HG02943 (cell line): Measurements from ENCODE around the gene TMEM204.

Experiments used
- ATAC-seq: cut with Tn5 transposase; IDR thresholded peaks from one replicate; pipeline ENCODE4 v1.9.1; 2021; ENCODE audit warnings: mild to moderate bottlenecking, low read depth, moderate library complexity; ENCODE audit not compliant: unreplicated experiment

The TMEM204 gene

DNA sequence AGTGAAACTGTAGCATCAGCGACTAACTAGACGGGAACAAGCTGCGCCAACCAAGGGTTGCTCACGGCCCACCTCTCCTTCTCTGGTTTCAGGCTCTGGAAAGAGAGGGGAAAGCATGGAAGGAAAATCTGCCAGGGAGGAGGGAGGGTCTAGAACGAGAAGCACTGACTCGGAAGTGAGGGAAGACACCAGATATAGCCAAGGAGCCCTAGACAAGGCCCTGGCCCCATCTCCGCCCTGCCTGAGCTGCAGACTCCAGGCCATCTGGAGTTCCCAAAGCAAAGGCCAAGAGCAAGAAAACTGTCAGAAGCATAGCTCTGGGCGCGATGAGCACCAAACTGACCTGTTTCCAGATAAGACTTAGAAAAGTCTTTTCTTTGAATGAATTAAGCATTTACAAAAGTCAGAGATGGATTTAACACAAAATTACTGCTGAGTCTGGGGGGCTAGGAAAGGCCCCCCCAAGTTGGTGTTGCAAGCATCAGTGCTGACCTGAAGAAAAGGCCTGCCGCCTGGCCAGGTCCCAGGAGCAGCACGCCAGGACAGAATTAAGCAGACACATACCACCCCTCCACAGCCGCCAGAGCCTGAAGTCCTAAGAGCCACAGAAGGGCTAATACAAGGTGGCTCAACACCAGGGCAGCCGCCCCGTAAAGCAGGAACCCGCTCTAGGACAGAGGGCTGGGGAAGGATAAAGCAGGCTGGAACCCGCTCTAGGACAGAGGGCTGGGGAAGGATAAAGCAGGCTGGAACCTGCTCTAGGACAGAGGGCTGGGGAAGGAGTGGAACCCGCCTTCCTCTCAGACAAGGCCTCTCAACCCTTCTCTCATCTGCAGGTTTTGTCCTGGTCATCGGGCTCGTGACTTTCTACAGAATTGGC is 20.7 kb downstream of the TMEM204 start:
- no peak for ATAC-seq

DNA sequence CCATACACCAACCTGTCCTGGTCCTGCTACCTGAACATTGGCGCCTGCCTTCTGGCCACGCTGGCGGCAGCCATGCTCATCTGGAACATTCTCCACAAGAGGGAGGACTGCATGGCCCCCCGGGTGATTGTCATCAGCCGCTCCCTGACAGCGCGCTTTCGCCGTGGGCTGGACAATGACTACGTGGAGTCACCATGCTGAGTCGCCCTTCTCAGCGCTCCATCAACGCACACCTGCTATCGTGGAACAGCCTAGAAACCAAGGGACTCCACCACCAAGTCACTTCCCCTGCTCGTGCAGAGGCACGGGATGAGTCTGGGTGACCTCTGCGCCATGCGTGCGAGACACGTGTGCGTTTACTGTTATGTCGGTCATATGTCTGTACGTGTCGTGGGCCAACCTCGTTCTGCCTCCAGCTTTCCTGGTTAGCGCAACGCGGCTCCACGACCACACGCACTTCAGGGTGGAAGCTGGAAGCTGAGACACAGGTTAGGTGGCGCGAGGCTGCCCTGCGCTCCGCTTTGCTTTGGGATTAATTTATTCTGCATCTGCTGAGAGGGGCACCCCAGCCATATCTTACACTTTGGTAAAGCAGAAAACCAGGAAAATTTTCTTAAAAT is 21.5 kb downstream of the TMEM204 start:
- ATAC-seq: no peak

DNA sequence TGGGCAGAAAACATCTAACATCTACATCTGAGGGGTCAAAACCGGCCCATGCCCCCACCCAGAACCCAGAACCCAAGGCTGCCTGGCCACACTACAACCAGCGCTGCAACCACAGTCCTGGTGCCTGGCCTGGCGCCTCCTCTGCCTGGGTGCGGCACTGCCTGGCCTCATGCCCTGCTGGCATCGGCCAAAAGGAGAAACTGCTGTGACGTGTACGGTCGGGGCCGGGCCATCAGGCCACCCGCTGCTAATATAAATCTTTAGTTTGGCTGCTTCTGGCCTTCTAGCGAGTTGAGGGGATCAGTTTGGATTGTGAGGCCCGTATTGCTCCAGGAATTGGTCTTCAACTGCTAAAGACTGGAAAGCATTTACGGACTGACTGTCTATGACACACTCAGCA is 22.8 kb downstream of the TMEM204 start:
- ATAC-seq: no peak

DNA sequence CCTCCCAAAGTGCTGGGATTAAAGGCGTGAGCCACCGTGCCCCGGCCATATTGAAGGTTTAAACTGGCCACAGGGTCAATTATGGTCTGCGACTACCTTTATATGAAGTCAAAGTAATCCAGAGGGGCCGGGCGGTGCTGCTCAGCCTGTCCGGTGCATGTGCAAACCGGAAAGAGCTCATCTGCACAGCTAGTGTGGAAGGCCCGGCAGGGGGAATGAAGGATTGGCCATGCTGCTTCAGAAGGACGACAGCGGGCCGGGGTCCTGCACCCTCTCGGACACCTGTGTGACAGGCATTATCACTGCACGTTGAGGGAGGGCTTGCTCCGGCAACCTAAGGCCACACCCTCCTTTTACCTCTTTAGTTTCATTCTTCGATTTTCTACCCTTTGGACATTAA is 23.6 kb downstream of the TMEM204 start:
- no peak for ATAC-seq

DNA sequence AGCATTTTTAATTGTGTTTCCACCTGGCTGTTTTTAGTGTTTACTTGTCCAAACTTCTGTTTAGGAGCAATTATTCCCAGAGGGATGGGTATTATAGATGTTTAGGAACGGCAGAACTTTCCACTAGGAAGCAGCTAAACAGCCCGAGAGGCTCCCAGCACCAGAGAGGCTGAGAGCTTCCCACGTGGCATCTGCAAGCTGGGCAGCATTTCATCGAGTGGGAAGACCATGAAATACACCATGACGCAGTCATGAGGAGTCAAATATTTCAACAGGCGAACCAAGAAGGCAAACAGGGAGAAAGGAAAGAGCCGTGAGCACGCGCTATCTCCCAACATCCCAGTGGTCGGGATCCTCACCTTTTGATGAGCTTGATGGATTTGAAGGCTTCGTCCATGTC is 24.1 kb downstream of the TMEM204 start:
- no peak for ATAC-seq

DNA sequence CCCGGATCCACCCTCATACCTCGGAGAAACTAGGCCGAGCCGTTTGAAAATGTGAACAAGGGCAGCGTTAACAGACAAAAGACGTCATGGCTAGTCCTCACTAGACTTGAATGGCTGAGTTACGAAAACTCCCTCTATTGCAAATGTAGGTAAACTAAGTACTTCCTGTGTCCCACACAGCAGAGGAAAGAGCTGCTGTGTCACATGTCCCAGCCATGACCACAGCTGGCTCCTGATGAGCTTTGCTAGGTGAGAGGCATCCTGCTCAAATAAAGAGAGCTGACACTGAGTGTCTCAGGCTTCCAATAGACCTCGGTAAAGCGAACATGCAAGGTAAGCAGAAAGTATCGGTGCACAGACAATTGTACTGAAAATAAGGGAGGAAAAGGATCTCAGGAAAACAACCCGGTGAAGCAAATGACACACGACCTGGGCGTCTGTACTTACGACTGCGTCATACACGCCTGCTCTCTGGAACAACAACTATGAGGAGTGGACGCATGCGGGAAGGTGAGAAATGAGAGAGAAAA is 26.0 kb downstream of the TMEM204 start:
- no peak for ATAC-seq

DNA sequence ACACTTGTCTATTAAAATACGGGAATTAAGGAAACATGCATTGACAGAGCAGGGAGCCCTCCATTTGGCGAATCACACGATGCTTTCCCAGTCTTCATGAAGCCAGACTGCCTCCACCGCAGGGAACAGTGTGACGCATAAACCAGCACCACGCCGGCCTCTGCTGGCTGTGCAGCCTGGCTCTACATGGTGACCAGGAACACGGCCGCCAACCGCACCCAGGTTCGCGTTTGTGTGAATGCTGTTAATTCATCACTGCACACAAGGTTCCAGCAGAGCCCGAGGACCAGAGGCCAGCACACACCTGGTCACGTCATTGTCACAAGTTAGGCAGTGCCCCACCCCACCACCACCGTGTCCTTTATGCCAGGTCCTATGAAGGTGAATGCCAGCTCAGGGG is 26.7 kb downstream of the TMEM204 start:
- ATAC-seq: no peak

DNA sequence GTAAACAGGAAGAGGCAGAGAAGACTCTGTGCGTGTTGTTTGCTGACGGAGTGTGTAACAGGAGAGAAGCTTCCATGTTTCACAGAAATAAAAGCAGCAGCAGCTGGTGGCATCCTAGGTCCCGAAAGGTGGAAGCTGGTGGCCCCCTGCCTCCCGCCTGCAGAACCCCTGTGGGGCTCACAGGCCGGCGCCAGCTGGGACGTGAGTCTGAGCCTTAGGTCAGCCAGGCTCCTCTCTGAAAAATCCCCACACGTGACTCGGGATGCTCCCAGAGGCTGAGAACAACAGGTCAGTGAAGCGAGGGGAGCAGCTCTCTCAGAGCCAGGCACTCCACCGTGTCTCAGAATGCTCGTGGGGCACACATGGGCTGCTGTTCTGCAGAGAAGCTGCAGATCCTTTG is 27.4 kb downstream of the TMEM204 start:
- no peak for ATAC-seq

DNA sequence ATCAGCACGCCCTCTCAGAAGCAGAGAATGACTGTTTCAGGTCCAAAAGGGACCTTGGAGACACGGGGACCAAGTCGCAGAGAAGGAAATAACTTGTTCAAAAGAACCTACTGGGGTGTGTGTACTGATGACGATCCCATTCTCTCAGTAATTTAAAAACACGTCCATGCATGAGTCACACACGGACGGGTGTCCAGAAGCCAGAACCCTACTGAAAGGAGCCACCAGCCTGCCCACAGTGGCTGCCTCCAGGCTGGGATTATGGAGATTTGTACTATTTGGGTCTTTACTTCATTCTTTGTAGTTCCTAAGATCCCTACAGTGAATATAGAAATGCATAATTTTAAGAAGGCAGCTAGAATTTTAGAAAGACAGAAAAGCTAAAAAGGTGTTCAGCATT is 27.8 kb downstream of the TMEM204 start:
- ATAC-seq: no peak

DNA sequence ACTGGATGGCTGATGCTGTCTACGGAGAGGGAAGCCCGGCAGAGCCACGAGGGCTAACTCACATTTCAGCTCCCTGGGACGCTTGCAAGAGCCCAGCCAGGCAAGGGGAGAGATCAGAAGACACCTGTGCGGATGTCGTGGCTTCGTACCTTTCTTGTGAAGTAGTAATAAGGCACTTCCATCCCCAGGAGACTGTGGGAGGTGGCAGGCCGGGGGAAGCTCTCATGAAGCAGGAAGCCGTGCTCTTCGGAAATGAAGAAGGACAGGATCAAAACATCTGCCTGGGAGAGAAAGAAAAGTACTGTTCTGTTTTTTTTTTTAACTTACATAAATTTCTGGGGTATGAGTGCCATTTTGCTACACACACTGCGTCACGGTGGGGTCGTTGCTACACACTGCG is 28.4 kb downstream of the TMEM204 start:
- ATAC-seq: no peak

DNA sequence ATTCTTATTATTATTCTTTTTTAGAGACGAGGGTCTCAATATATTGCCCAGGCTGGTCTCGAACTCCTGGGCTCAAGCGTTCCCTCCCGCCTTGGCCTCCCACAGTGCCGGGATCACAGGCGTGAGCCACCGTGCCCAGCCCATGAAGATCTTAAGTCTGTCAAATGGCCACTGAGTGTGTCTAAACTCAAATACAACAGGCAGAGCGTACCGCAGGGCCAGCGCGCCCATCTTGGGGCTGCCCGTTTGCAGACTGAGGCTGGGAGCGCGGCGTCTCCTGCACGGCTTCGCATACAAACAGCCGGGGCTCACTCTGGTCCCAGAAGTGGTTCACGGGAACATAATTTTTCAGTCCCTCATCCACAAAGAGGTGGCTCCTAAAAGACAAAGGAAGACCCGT is 30.3 kb downstream of the TMEM204 start:
- ATAC-seq: no peak

DNA sequence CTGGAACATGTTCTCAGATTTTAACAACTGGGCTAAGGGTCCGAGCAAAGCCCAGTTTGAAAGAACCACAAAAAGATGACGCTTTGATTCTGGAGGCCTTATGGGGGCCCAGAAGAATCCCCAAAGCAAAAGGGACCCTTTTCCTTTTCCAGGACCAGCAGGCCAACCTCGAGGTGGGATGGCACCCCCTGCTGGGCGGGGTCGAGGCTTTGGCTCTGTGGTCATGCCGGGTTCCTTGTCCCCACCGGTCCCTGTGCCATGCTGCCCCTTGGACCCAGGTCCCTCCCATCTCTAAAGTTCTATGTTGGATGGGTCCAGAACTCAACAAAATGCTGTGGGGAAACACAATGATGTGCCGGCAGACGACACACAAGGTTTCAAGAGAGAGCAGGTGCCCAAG is 30.9 kb downstream of the TMEM204 start:
- ATAC-seq: no peak

DNA sequence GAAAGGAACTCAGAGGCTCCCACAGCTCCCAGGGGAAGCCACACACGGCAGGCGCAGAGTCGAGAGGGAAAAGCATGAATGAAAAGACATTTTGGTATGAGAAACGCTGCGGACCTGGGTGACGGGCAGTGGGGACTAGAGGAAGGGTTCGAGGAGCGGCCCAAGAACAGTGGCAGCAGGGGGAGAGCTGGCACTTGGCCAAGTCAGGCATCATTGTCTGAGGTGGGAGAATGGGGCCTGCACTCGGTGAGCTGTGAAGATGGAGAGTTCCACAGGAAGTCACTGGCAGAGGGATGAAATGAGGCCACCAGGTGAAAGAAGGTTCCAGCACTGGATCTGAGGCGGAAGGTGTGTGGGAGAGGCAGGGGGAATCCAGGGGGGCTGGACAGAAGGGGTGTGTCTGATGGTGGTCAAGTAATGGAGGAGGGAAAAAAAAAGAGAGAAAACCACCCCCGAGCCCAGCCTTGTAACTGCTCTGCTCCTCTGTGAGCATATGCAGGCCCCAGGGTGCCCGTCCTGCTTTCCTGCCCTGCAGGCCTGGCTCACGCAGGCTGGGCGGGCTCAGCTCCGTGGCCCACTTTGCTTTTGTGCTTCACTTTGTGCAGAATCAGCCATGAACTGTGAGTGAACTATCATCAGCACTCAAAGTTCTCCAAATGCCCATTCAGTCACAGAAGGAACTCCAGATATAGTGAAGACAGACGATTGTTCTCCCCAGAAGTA is 31.8 kb downstream of the TMEM204 start:
- no peak for ATAC-seq

DNA sequence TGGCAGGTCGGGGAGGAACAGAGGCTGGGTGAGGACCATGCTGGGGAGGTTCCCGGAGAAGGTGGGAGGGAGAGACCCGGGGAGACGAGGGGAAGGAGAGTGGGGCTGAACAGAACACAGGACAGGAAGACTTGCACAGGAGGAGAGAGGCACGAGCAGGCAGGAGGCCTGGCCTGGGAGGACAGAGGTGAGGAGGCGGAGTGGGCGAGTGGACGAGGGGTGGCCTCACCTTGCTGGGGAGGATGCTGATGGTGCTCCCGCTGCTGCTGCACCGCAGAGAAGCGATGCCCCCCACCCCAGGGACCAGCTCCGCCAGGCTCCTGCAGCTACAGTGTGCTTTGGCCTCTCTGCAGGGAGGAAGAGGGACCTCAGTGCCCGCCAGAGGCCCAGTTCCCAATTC is 34.5 kb downstream of the TMEM204 start:
- no peak for ATAC-seq

DNA sequence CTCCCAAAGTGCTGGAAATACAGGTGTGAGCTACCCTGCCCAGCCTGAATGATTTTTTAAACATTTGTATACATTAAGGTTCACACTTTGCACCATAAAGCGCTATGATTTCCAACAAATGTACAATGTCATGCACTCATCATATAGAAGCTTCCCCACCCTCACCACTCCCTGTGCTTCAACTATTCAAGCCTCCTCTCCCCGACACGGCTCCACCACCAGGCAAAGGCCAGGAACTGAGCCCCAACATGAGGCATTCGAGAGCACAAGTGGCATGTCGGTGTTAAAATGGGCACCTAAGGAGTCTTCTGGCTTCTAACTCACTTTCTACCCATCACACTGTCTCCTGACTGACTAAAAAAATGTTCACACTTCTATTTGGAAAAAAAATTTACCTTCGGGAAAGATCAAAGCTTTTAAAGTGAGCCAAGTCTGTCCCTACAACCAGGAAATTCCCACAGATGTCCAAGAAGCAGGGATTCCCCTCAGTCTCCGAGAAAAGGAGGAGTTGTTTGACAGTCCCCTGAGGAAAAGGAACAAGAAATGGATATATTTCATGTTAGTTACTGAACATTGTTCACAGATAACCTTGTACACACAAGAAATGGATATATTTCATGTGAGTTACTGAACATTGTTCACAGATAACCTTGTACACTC is 37.7 kb downstream of the TMEM204 start:
- no peak for ATAC-seq

DNA sequence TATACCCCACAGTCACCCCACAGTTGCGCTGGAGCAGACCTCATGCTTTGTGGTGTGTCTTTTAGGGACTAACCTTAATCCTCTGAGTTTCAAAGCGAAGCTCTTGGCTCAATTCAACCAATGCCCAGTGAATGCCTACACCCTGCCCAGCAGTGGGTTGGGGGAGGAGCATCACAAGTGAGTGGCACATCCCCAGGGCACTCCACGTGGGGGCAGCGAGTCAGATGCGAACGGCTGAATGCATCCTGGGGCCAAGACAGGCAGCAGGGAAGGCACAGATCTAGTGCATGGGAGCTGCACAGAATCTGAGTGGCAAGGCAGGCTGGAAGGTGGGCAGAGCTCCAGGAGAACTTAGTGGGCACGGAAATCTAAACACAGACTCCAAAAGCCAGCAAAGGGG is 39.2 kb downstream of the TMEM204 start:
- ATAC-seq: no peak

DNA sequence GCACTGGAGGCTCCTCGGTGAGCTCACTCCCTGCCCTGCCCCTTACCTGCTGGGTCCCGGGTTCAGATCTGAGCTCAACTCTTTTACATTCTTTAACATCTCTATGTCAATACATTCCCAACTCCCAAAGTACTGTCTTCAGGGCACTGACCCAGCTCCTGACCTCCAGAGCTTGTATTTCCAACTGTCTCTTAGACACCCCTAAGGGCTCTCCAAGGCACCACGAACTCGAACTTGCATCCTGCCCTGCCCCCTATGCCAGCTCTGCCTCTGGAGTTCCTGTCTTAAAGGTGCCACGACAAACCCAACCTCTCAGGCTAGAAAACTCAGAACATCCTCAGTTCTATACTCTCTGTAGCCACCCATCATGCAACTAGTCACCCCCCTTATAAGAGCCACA is 39.8 kb downstream of the TMEM204 start:
- ATAC-seq: no peak

DNA sequence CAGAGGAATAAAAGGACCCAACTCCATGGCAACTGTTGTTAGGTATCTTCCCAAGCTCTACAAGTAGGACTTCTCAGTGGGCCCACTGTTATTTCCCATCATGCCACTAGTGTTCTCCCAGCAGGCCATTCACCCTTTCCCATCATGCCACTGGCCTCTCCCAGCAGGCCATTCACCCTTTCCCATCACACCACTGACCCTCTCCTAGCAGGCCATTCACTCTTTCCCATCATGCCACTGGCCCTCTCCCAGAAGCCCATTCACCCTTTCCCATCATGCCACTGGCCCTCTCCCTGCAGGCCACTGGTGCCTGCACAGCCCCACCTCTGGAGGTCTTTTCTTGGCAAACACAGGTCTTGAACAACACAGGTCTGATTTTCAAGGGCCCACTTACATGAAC is 42.1 kb downstream of the TMEM204 start:
- no peak for ATAC-seq

DNA sequence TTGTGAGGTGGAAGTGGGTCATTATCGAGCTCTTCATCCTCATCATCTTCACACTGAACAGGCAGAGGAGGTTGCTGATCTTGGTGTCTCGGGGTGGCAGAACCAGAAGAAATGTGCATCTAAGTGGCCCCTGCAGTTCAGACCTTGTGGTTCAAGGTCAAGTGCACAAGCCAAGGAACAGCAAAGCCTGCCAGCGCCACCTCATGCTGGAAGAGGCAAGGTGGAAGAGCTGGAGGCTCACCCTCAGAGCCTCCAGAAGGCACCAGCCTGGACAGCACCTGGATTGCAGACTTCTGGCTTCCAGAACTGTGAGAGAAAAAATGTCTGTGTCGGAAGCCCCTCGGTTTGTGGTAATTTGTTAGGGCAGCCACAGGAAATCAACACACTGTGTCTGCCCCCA is 45.7 kb downstream of the TMEM204 start:
- ATAC-seq: no peak

DNA sequence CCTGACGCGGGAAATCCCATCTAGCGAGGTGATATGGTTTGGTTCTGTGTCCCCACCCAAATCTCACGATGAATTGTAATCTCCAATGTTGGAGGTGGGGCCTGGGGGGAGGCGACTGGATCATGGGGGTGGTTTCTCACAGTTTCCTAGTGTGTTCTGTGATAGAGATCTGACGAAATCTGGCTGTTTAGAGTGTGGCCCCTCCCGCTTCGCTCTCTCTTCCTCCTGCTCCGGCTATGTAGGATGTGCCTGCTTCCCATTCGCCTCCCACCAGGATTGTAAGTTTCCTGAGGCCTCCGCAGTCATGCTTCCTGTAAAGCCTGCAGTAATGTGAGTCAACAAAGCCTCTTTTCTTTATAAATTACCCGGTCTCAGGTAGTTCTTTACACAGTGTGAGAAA is 46.8 kb downstream of the TMEM204 start:
- ATAC-seq: no peak

DNA sequence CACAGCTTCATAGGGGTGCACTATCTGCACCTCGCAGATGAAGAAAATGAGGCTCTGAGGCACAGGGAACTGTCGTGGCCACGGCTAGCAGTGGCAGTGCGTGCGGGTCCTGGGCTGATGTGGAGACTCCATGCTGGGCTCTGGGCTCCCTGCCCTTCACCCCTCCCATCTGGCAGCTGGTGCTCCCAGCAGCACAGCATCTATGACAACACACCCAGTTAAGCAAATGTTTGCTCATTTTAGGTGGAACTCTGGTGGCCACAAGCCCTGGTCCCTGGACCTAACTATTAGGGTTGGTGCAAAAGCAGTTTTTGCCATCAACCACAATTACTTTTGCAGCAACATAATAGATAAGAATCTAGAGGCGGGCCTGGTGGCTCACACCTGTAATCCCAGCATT is 47.5 kb downstream of the TMEM204 start:
- ATAC-seq: no peak
